Right cardiac atrium (tissue), 5 donors: ENCODE data around the gene CLSTN2. TPM values are rescaled to one million over a fixed set of nuclear protein-coding genes. Genes with fewer than 3 reads are reported as not detected.

Experiments
- ATAC-seq, 2 donors: fragments of 200-7000 bp; cut with Tn5 transposase; one replicate each; pipeline versions ENCODE4 v1.8.0 to v1.9.1; 2020; ENCODE audit warnings: moderate library complexity in 2 of 2, mild to moderate bottlenecking in 1 of 2
- DNase-seq, 3 donors: peaks; one replicate each; pipeline ENCODE4 v3.0.0-alpha.2; 2020
- H3K27ac ChIP-seq: one replicate; pipeline ENCODE4 v1.5.1; 2013; ENCODE audit warnings: mild to moderate bottlenecking, low read length, control low read depth, moderate library complexity
- H3K27me3 ChIP-seq: one replicate; pipeline ENCODE4 v1.6.1; 2013; ENCODE audit not compliant: control insufficient read depth, insufficient read depth
- H3K4me1 ChIP-seq: one replicate; pipeline ENCODE4 v1.6.1; 2013; ENCODE audit warnings: low read length; ENCODE audit not compliant: control insufficient read depth, insufficient read depth
- H3K4me3 ChIP-seq: one replicate; pipeline ENCODE4 v1.5.1; 2013; ENCODE audit warnings: low read length, control low read depth
- H3K9me3 ChIP-seq: one replicate; pipeline ENCODE4 v1.6.1; 2013; ENCODE audit warnings: low read length; ENCODE audit not compliant: control insufficient read depth
- WGBS: extraction: QIAGEN DNeasy Blood & Tissue Kit; methylation state at CpG from one replicate; pipeline ENCODE4 v1.1.7; 2013; 5-methylcytosine and 5-hydroxymethylcytosine counted together
- intact Hi-C, 4 donors: fragments of 100-400 bp; cut with DNase I; formaldehyde crosslinking; loops; one replicate each; pipeline versions ENCODE4 v1.11.0 to v1.14.0; 2022 to 2023
- polyA plus RNA-seq: library from polyadenylated mRNA; stranded (reverse); fragments of 200-250 nt; gene quantifications from one replicate; pipeline ENCODE4 v1.2.3, GENCODE V29; 2013
- total RNA-seq, 4 donors: library from RNA; stranded (reverse); fragmentation: NEBNext Ultra II Directional; extraction: Animal tissue kit (Norgen Biotek cat#: 25700); gene quantifications; one replicate each; pipeline ENCODE4 v1.2.1, GENCODE V29; 2021
- donor health status: healthy with polysubstance abuse.
- donor health status: DM: no; HTN: yes; CAD: no.
- donor health status: DM: no; HTN: no; CAD: no.
- donor health status: DM: no; HTN: yes; CAD: no; lungs with severe emphysema.
- donor health status: DM: yes; HTN: yes; CAD: no.

The CLSTN2 gene
- total and polyA plus RNA-seq, 5 donors = 3.7 to 31.5 (median 24.8) TPM

GRCh38 chr3:140170612-140171011 is 235.6 kb downstream of the CLSTN2 start:
- no peaks in the 10 kb centered on the region for H3K27me3 ChIP-seq
- H3K4me3 ChIP-seq = no peak overlapping the region
- no peak overlapping the region for H3K27ac ChIP-seq
- ATAC-seq (no peak), DNase-seq (no peak)
- intact Hi-C loops = no loop called here
- WGBS = 67% methylated on average over 1 of the region's 1 CpG
- H3K4me1 ChIP-seq = peaks cover 2% of the 10 kb centered on the region
- H3K9me3 ChIP-seq = no peaks in the 10 kb centered on the region

DNA sequence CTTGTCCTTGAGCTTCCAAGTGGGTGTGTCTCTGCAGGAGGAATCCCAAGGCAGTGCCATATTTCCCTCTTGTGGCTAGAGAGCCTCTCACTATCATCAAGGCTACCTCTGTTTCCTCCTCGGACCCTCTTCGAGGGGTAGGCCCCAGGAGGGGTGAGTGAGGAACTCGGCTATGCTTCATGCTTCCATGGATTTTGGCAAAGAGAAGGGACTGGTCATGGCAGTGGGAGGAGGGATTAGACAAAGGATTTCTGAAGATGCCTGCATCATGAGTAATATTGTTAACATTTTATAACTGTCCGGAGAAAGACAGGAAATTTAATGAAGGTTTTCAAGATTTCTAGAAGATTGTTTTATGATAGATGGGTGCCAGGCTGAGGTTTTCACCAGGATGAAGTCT is 241.5 kb downstream of the CLSTN2 start:
- H3K27me3 ChIP-seq = no peaks in the 10 kb centered on the region
- no peak for ATAC-seq
- H3K27ac ChIP-seq = no peak overlapping the region
- no peaks in the 10 kb centered on the region for H3K9me3 ChIP-seq
- H3K4me3 ChIP-seq = no peak overlapping the region
- no peak for DNase-seq
- WGBS = 55% methylated on average over 4 of the region's 4 CpGs
- intact Hi-C loops = no loop called here
- H3K4me1 ChIP-seq = no peaks in the 10 kb centered on the region

GRCh38 chr3:140177943-140178342 is 243.0 kb downstream of the CLSTN2 start:
- DNase-seq (no peak), ATAC-seq (no peak)
- Histone ChIP-seq H3K4me1 (no peaks in the 10 kb centered on the region), H3K9me3 (no peaks in the 10 kb centered on the region), H3K27me3 (no peaks in the 10 kb centered on the region), H3K27ac (no peak overlapping the region), H3K4me3 (no peak overlapping the region)
- WGBS = 81% methylated on average over 3 of the region's 3 CpGs
- intact Hi-C loops = no loop called here

- H3K4me1 ChIP-seq = no peaks in the 10 kb centered on the region
- no peaks in the 10 kb centered on the region for H3K27me3 ChIP-seq
- no peak for DNase-seq
- intact Hi-C loops = no loop called here
- WGBS = 73% methylated on average over 5 of the region's 5 CpGs
- H3K4me3 ChIP-seq = no peak overlapping the region
- H3K27ac ChIP-seq = no peak overlapping the region
- ATAC-seq = no peak
- H3K9me3 ChIP-seq = no peaks in the 10 kb centered on the region
Observed at GRCh38 chr3:140178482-140178881, 243.5 kb downstream of the CLSTN2 start.

DNA sequence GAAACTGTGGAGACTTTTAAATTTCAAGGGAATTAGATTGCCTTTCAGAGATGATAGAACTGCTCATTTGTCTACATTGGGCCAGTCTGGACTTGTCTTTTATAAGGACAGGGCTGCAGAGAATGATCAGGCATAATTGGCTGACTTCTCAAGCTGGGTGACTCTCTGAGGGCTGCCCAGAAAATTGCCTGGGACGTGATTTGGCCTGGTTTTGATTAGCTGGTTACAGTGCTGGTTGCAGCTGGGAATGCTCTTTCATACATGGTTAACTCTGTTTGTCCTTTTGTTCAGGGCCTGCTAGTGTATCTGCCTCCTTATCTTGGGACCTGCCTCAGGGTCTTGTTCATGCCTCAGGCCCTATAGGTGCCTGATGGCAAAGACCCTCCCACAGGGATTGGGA is 245.6 kb downstream of the CLSTN2 start:
- intact Hi-C loops = no loop called here
- 34% methylated on average over 1 of the region's 1 CpG for WGBS
- no peak for ATAC-seq
- Histone ChIP-seq H3K4me1 (peaks cover 1% of the 10 kb centered on the region), H3K27me3 (no peaks in the 10 kb centered on the region), H3K27ac (no peak overlapping the region), H3K4me3 (no peak overlapping the region), H3K9me3 (no peaks in the 10 kb centered on the region)
- DNase-seq = no peak

DNA sequence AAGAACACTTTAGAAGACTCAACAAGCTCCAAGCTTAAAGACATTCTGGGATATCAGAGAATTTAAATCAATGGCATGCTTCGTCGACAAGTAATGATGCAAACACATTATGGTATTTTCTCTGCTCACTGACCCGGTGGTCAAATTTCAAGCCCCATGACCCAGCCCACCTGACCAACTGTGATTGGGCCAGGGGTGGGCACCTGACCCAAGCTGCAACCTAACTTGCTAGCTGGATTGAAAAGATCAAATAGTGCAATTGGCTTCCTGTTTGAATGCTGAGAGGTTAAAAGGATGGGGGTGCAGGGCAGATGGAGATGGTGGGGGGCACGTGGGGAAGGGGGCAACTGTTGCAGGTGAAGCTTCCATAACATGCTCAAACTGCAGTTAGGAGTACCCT is 250.4 kb downstream of the CLSTN2 start:
- Histone ChIP-seq H3K4me3 (no peak overlapping the region), H3K27me3 (no peaks in the 10 kb centered on the region), H3K27ac (peak overlapping the region; percentile 6), H3K9me3 (no peaks in the 10 kb centered on the region), H3K4me1 (peaks cover 10% of the 10 kb centered on the region)
- intact Hi-C loops = no loop called here
- WGBS = 82% methylated on average over 4 of the region's 4 CpGs
- no peak for DNase-seq
- ATAC-seq = no peak

DNA sequence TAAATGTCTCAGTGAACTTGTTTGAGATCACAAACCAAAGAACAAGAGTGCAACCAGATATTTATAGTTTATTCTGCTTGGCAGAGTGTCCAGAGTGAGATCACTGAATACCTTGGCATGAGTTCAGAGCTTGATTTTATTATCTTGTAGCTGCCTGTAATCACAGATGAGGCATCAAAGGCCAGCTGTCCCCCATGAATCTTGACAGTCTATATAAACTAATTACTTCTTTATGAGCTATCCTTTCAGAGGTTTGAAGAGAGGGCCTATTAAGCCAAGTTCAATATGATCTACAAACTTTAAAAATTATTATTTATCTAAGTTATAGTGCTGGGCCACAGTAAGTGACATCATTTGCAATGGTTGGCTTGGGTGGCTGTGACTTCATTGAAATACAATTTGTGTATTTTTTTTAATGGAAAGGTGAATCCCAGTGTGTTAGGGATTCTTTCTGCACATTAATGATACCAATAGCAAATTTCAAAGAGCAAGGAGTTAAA is 251.5 kb downstream of the CLSTN2 start:
- Histone ChIP-seq H3K9me3 (no peaks in the 10 kb centered on the region), H3K27ac (no peak overlapping the region), H3K4me3 (no peak overlapping the region), H3K27me3 (no peaks in the 10 kb centered on the region), H3K4me1 (peaks cover 10% of the 10 kb centered on the region)
- no peak for DNase-seq
- ATAC-seq = peak; percentile 80 to 88
- intact Hi-C loops = no loop called here

GRCh38 chr3:140187028-140187427 is 252.0 kb downstream of the CLSTN2 start:
- 81% methylated on average over 1 of the region's 1 CpG for WGBS
- peaks cover 10% of the 10 kb centered on the region for H3K4me1 ChIP-seq
- H3K4me3 ChIP-seq = no peak overlapping the region
- H3K27ac ChIP-seq = peak overlapping the region; percentile 93
- H3K27me3 ChIP-seq = no peaks in the 10 kb centered on the region
- DNase-seq (no peak), ATAC-seq (peak; percentile 53 to 54)
- no peaks in the 10 kb centered on the region for H3K9me3 ChIP-seq
- intact Hi-C loops = no loop called here

GRCh38 chr3:140187656-140188221 is 252.8 kb downstream of the CLSTN2 start:
- peak overlapping the region; percentile 13 for H3K27ac ChIP-seq
- H3K4me3 ChIP-seq = no peak overlapping the region
- 59% methylated on average over 2 of the region's 2 CpGs for WGBS
- no peaks in the 10 kb centered on the region for H3K27me3 ChIP-seq
- ATAC-seq (no peak), DNase-seq (no peak)
- H3K4me1 ChIP-seq = peaks cover 10% of the 10 kb centered on the region
- intact Hi-C loops = no loop called here
- no peaks in the 10 kb centered on the region for H3K9me3 ChIP-seq

DNA sequence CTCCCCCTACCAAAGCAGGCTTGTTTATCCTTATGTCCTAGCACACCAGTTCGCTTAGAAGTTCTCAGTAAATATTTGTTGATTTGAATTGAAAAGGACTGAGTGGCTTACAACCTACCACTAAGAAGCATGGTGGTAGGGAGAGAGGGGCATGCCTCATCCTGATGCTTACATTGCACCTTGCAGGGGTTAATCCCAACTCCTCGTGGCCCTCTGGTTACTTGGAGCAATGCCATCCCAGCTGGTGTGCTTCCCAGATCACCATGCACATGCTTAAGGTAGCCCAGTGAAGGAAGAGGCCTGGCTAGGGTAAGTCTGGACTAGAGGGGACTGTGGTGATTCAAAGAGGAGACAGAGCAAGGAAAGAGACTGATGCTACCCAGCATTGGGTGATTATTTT is 253.3 kb downstream of the CLSTN2 start:
- no peaks in the 10 kb centered on the region for H3K27me3 ChIP-seq
- intact Hi-C loops = no loop called here
- ATAC-seq (no peak), DNase-seq (peak in 1 of 3 donors; percentile 50)
- WGBS = 51% methylated on average over 2 of the region's 2 CpGs
- H3K4me1 ChIP-seq = peaks cover 10% of the 10 kb centered on the region
- no peaks in the 10 kb centered on the region for H3K9me3 ChIP-seq
- no peak overlapping the region for H3K4me3 ChIP-seq
- peak overlapping the region; percentile 24 for H3K27ac ChIP-seq

- Histone ChIP-seq H3K27me3 (no peaks in the 10 kb centered on the region), H3K27ac (no peak overlapping the region), H3K4me1 (peaks cover 10% of the 10 kb centered on the region), H3K4me3 (no peak overlapping the region), H3K9me3 (no peaks in the 10 kb centered on the region)
- intact Hi-C loops = no loop called here
- WGBS = 98% methylated on average over 3 of the region's 3 CpGs
- no peak for ATAC-seq
- DNase-seq = no peak
Observed at GRCh38 chr3:140189267-140189666, 254.3 kb downstream of the CLSTN2 start.

DNA sequence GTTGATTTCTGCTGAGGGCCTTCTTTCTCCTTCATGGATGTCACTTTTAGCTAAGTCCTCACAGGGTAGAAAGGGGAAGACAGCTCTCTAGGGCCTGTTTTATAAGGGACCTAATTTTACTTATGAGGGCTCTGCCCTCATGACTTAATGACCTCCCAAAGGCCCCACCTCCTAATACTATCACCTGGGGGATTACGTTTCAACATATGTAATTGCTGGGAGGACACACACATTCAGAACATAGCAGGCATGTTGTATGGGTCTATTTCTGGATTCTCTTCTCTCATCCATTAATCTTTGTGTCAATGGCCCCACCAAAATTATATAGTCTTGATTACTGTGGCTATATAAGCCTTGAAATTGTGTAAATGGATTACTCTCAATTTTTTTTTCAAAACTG is 255.0 kb downstream of the CLSTN2 start:
- peaks cover 10% of the 10 kb centered on the region for H3K4me1 ChIP-seq
- no peaks in the 10 kb centered on the region for H3K9me3 ChIP-seq
- intact Hi-C loops = no loop called here
- no peaks in the 10 kb centered on the region for H3K27me3 ChIP-seq
- DNase-seq (no peak), ATAC-seq (no peak)
- 73% methylated on average over 1 of the region's 1 CpG for WGBS
- no peak overlapping the region for H3K27ac ChIP-seq
- H3K4me3 ChIP-seq = no peak overlapping the region
